Activated T-cell treated with anti-CD3 and anti-CD28 coated beads for 24 hours (primary cell): ENCODE data around the gene CAB39L.
"Not testable (repeated sequence)": the region's sequence is repeated elsewhere in the genome, so short reads cannot be mapped to it uniquely, and the experiment has no call there.

ENCODE experiments used
- DNase-seq: peaks from one replicate; pipeline ENCODE4 v3.0.0-alpha.2; 2020; ENCODE audit warnings: low read depth

CAB39L gene

DNA sequence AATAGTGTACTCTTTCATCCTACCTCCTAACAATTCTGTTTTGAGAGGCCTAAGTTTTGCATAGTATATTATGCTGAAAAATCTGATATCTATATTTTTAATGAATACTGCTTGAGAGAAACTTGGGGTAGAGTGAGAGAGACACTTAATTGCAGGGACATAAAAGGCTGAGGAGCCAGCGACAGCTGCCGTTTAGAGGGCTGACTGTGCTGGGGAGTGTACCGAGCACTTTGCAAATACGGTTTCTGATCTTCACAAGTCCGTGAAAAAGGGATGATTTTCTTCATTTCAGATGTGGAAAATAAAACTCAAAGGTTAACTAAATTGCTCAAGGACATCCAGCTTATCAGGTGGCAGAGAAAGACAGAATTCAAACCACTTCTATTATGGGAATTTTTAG lies 97.4 kb downstream of the CAB39L start:
- no peak for DNase-seq

DNA sequence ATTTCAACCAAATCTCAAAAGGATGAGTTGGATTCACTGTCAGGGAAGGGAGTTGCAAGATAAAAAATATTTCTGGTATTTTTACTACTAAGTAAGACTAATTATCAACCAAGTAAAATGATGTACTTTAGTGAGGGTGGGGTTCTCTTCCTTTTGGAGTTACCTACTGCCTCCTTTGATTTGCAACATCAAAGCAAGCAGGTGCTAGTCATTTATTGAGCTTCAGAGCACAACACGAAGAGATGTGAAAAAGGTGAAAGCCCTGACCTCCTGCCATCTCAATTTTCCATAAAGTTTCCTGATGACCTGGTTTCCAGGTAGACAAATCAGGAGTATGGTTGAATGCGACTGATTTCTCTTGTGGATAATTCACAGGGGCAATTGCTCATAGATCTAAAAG lies 100.1 kb downstream of the CAB39L start:
- no peak for DNase-seq

DNA sequence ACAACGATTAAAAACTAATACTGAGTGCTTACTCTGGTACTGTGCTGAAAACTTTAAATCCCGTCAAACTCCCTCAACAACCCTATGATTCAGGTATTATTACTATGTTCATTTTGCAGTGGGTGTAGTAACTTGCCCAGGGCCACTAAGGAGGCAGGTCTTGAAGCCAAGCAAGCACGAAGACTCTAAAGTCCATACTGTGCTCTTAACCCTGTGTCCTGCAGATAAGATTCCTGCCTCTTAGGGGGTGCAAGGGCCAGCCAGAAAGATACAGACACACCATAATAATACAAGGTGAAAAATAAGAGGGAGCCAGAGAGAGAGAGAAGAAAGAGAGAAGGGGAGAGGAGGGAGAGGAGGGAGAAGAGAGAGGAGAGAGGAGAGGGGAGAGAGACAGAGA lies 100.6 kb downstream of the CAB39L start:
- DNase-seq, result no peak

DNA sequence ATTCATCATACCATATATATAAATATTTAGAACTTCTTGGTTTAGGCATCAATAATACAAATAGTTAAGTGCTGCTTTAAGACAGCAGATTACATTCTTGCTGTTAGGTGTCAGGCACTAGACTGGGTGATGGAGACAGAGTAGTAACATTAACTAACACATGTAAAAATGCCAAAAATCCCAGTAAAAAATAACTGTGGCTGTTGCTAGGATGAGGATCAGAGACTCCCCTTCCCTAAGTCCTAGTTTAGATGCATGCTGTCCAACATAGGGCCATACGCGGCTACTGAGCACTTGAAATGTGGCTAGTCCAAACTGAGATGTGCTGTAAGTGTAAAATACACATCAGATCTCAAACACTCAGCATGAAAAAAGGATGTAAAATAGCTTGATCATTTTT lies 101.4 kb downstream of the CAB39L start:
- no peak for DNase-seq

DNA sequence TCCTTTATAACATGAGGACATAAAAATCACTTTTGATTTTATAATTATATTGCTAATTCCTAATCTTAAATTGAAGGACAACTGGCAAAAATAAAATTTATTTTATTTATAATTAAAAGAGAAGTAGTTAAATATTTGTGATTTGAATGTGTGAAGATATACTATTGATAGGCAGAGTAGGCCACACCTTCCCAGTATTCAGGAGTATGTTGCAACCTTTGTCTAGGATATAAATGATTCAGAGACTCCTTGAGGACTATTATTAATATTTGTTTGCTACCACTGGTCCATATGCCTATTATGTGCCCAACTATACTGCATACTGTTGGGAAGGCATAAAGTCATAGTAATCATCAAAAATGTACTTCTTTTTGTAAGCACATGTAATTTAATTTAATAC lies 101.9 kb downstream of the CAB39L start:
- no peak for DNase-seq

DNA sequence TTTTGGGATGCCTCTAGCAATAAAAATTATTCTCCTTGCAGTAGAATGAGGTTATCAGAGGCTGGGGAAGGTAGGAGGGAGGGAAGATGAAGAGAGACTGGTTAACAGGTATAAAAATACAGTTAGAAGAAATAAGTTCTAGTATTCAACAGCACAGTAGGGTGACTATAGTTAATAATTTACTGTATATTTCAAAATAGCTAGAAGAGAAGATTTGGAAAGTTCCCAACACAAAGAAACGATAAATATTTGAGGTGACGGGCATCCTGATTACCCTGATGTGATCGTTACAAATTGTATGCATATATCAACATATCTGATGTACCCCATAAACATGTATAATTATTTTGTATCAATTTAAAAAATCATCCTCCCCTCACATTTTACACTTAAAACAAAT lies 102.3 kb downstream of the CAB39L start:
- no peak for DNase-seq

DNA sequence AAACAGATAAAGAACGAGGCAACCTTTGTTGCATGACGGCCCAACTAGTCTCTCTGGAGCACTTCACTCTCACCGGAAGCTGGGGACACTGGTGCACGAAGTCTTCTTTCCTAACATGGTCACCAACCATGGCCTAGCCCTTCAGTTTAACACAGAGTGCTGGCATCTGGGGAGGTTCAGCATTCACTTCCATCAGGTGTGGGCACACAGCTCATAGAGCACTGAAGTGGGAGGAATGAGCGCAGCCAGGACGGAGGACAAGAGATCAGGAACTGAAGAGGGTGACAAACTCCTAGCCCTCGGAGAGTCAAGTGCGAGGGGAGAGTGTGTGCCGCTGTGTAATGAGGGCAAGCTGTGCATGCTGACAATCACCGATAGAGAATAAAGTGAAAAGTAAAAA lies 103.7 kb downstream of the CAB39L start:
- no peak for DNase-seq

DNA sequence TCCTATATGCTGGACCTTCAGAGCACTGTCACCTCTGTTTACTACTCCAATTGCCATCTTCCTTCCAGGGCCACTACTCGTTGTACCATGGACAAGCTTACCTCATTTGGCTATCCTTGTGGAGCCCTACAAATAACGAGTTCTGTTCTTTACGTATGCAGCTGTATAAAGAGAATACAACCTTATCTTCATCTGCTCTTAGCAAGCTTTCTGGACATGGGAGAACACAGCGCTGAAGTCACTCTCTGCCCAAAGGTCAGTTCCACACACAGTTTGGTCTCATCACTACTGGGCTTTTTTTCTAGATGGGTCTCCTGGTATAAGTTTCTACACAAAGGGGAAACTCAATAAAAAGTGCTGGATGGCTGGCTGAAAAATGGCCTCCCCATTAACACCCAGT lies 107.2 kb downstream of the CAB39L start:
- no peak for DNase-seq

DNA sequence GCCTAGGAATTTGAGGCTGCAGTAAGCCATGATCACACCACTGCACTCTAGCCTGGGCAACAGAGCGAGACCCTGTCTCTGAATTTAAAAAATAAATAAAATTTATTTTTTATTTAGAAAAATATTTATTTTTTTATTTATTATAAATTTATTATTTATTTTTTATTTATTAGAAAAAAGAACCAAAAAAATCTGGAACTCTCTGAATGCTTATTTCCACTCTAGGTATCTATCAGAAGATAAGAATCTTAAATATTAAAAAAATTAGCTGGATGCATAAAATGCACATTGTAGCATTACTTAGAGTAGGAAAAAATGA lies 113.4 kb downstream of the CAB39L start:
- no peak for DNase-seq

DNA sequence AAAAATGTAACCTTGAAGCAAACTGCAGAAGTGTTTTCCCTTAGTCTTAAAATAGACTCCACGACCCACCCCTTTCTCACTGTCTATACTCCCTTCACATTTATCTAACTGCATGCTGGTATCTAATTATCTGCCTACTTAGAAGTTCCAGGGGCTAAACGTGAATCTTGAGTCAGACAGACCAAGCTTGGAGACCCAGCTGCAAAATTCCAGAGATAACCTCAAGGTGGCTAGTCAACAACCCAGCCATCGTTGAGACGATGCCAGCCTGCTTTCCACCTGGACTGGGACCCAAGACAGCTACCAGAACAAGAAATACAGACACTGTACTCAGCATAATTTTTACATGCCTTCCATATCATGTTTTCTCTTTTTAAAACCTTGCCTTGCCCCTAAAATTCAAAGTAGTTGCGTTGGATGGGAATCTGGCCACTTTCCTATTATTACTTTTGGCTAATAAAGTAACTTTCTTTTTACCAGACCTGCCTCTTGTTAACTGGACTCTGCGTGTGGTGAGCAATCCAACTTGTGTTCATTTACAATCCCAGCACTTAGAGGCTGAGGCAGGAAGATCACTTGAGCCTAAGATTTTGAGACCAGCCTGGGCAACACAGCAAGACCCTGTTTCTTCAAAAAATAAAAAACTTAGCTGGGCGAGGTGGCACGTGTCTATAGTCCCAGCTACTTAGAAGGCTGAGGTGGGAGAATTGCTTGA lies 113.9 kb downstream of the CAB39L start:
- DNase-seq, result no peak

DNA sequence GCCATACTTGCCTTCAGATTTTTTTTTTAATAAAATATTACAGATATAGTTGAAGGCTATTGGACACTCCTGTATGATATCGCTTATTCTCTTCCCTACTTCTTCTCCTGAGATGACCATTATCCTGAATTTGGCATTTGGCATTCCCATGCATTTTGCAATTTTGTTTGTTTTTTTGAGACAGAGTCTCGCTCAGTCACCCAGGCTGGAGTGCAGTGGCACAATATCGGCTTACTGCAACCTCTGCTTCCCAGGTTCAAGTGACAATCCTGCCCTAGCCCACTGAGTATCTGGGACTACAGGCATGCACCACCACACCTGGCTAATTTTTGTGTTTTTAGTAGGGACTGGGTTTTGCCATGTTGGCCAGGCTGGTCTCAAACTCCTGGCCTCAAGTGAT lies 116.7 kb downstream of the CAB39L start:
- DNase-seq, result not testable (repeated sequence)

DNA sequence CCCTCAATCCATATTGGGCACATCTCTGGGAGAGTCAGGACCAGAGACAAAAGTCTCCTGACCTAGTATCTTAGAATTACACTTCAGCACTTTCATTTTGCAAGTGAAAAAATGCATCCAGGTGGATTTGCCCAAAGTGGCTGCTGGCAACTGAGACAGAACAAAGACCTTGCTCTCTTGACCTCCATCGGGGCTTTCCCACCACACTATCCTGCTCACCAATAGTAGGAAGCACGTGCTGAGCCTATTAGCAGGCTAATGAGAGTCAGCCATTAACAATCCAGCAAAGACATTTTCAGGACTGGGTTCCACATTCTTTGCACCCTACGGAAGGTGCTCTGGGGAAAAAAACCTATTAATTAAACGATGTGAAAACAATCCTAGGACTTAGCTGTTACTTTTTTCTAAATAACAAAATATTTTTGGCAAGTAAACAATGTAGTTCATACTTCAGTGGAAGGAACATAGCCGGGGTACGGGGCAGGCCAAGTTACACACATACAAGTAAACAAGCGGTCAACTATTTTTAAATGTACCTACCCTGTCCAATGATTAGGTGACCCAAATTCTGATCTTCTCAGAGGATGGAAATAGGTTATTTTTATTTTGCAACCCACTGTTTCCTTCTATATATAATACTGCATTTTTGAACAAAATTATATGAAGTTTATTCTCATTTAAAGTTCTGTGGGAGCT lies 117.5 kb downstream of the CAB39L start:
- DNase-seq, result no peak

DNA sequence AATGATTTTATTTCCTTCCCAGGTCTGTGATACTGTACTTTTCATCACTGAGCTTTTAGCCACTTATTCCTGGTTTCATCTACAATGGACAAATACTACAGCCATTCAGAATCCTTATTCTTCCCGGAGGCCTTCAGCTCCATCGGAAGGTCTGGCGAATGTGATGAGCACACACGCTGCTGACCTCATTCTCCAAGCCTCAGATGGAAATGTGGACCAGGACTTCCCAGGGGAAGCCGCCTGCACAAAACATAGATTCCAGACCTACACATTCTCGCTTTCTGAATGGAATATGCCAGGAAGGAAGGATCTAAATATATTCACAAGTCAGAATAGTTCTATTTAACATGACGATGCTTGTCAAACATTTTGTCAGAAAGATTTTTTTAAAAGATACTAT lies 120.5 kb downstream of the CAB39L start:
- no peak for DNase-seq

DNA sequence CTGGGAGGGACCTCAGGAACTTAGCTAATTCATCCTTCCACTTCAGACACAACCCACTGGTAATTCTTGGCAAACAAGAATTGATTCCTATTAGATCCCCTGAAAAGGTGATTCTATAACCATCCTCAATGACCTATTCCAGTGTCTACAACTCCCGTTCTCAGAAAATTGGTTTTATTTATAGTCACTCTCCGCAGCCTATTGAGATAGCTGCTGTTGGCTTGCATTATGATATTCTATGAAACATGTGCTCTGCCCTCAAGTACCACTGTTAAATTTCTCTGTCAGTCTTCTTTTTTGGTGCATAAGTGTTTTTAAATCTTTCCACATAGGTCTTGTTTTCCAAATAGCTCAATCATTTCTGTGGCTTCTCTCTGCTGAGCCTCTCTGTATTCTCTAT lies 121.2 kb downstream of the CAB39L start:
- DNase-seq, result no peak

DNA sequence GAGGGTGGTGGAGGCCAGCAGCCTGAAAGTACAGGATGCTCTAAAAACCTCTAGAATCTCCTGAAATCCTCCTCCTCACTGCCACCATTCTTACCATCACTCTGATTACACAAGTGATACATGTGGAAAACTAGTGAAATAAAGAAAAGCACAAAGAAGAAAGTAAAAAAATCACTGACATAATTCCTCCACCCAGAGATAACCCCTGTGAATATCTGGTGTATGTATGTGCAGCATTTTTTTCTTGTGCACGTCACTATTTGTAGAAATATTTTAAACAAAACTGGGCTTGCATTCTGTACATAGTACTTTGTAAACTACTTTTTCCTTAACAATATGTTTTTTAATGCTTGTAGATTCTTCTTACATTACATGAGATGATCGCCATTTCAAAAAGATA lies 122.9 kb downstream of the CAB39L start:
- DNase-seq, result no peak

DNA sequence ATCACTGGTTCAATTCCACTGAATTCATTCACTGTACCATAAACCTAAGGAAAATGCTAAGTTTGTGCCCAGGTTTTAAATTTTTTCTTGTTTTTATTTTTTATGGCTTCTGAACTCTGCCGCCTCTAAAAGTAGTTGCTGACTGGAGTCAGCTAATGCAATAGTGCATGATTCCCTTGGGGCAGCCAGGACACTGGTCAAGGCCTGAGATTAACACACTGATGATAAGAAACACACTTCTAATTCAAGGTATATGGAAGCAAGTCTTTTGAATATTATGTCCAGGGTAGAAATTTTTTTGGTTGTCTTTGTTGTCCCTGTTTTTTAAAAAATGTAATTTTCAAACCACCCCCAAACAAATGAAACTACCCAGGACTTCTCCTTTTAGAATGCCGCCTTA lies 123.9 kb downstream of the CAB39L start:
- no peak for DNase-seq

DNA sequence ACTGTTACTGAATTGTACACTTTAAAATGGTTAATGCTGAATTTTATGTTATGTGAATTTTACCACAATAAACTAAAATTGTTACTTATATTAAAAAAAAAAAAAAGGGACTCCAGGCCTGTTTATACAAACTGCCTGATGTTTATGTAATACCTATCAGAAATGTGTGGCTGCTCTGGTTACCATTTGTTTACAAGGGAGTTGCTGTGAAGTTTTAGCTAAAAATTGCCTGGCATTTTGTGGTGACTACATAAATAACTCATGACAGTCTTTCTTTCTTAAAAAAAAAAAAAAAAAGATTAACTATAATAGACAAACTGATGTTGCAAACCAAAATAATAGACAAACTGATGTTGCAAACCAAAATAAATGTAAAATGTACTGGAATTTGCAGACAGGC lies 124.3 kb downstream of the CAB39L start:
- no peak for DNase-seq

DNA sequence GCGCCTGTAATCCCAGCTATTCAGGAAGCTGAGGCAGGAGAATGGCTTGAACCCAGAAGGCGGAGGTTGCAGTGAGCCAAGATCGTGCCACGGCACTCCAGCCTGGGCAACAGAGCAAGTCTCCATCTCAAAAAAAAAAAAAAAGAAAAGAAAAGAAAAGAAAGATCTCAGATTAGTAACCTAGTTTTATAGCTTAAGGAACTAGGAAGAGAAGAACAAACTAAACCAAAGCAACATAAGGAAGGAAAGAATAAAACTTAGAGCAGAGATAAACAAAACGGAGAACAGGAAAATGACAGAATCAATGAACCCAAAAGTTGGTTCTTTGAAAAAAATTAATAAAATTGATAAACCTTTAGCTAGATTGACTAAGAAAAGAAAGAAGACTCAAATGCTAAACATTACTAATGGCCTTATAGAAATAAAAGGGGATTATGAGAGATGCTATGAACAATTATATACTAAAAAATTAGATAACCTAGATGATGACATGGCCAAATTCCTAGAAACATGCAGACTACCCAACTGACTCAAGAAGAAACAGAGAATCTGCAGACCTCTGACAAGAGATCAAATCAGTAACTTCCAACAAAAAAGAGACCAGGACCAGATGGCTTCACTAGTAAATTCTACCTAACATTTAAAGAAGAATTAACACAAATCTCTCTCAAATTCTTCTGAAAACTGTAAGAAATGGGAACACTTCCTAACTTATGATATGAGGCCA lies 127.9 kb downstream of the CAB39L start:
- no peak for DNase-seq

DNA sequence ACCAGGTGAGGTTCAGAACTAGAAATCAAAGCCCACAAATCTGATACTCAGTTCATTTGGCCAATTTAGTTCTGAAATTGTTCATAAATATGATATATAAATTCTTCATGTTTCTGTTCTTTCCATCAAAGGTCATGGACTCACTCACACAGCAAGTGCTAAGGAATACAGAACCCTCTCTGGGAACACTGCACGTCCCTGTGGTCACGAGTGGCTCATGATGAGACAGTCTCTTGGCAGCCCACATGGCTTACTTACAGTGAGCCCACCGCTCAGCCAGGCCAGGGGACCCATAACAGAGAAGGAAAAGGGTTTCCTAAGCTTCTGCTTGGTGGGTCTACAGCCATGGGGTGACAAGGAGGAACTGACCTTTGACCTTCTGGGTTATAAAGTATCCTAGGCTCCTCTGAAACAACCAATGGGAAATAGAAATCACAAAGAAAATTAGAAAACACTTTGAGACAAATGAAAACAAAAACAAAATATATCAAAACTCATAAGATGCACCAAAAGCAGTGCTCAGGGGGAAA lies 128.8 kb downstream of the CAB39L start:
- no peak for DNase-seq

DNA sequence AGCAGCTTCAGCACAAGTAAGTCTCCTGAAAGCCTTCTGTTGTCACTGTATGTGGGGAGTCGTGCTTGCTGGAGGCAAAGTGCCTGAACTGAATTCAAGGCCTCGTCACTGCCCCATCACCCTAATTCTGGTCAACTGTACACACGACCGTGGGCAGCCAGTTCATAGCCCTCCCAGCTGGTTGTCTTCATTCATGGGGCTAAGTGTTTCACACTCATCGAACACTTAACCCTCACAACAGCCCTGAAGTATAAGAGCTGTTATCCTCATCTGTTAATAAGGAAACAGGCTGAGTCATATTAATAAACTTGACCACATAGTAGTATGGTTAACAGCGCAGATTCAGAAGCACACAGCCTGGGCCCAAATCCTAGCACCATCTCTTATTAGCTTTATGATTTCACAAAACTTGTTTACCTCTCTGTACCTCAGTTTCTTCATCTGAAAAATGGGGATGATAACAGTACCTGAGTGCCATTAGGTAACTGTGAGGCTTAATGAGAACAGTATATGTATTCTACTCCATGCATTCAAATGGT lies 129.5 kb downstream of the CAB39L start:
- no peak for DNase-seq

DNA sequence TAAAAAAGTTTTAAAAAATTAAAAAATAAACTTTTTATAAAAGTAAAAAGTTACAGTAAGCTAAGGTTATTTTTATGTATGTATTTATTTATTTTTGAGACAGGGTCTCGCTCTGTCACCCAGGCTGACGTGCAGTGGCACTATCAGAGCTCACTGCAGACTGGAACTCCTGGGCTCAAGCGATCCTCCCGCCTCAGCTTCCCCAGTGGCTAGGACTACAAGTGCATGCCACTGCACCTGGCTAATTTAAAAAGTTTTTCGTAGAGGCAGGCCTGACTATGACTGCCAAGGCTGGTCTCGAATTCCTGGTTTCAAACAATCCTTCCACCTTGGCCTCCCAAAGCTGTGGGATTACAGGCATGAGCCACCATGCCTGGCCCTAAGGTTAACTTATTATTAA lies 132.0 kb downstream of the CAB39L start:
- DNase-seq, result no peak

DNA sequence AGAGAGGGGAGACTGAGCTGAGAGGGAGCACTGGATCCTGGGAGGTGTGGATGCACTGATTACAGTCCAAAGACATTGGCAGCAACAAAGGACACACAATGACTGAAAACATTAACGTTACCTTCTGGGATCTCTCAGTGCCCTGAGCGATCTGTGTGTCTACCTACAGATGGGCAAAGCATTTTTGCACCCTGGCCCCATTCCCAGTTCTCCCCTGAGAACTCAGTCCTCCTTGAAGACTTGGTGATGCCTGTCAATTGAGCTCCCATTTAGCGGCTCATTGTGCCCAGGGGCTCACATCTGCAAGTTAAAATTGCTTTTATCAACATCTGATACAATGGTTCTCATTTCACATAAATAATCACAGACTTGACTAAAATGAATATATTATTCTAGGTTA lies 133.6 kb downstream of the CAB39L start:
- DNase-seq, result no peak

DNA sequence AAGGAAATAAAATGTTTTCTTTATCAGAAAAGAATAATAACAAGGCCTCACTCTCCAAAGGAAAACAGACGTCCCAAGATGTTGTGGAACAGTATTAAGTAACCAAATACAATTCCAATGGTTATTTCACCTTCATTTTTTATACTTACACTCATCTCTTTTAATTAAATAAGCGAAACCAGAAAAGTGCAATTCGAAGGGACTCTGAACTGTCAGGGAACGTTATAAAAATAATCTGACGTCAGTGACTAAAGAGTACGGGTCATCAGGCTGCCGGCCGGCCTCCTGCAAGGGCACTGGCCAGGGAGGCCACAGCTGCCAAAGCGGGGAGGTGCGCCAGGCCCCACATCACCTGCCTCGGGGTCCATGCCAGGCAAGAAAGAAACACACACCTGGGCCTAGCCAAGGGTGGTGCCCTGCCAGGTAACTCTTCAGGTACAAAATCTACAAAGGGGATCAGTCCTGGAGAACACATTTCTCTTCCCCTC lies 134.9 kb downstream of the CAB39L start:
- DNase-seq, result no peak
